GM18526 (cell line): ENCODE data around the gene PDXK.
A peak's percentile ranks its signal among the peaks of the same experiment; 100 is the strongest.

Source experiments
- POLR2A ChIP-seq: IDR thresholded peaks from 3 replicates; pipeline ENCODE4 v1.6.1; 2011; ENCODE audit not compliant: insufficient read length; ENCODE audit errors: extremely low read depth

The PDXK gene

DNA sequence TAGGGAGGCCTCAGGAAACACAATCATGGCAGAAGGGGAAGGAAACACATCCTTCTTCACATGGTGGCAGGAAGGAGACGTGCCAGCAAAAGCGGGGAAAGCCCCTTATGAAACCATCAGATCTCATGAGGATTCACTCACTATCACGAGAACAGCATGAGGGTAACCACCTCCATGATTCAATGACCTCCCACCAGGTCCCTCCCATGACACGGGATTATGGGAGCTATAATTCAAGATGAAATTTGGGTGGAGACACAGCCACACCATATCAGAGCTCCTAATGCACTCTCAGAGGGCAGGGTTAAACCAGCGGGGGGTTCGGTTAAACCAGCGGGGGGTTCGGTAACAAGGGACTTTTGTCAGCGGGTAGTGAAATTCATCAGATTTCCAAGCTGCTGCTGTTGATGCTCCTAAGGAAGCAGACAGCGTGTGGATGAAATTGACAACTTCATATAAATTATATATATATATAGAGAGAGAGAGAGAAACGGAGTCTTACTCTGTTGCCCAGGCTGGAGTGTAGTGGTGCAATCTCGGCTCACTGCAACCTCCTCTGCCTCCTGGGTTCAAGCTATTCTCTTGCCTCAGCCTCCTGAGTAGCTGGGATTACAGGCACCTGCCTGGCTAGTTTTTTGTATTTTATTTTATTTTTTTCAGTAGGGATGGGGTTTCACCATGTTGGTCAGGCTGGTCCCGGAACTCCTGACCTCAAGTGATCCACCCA lies 52.9 kb downstream of the PDXK start:
- TF ChIP-seq POLR2A, result no peak

- no peak for TF ChIP-seq POLR2A
These were observed 53.5 kb downstream of the PDXK start for GRCh38 chr21:43772425-43772821.

DNA sequence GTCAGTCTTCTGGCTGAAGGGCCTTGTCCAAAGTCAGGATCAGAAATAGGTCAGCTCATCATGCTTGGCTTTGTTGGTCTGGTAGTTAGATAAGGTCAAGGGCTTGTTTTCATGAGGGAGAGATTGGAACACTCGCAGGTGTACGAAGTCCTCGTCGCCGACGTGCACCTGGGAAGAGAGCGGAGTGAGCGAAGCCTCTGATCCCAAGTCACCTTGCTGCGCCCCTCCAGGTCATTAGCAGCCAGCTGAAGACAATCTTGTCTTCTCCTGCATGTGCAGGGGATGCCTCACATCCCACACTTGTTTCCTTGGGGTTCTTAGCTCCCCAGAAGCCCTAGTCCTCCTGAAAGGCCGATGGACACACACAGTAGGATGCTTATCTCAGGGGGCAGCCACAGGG lies 55.2 kb downstream of the PDXK start:
- TF ChIP-seq POLR2A, result no peak

DNA sequence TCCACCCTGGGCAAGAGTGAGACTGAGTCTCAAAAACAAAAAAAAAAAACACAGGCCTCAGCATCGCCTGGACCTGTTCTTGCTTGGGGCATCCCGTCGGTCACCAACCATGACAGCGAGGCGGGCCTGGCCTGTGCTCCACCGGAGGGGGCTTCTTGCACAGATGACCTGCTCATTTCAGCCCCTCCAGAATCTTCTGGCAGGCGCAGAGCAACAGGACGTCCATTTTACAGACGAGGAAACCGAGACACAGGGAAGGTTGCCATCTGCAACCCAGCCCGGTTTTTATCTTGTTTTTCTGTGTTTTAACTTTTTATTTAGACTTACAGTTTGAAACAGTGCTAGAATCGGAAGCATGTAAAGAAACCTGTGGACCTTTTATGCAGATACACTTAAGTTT lies 56.3 kb downstream of the PDXK start:
- no peak for TF ChIP-seq POLR2A

DNA sequence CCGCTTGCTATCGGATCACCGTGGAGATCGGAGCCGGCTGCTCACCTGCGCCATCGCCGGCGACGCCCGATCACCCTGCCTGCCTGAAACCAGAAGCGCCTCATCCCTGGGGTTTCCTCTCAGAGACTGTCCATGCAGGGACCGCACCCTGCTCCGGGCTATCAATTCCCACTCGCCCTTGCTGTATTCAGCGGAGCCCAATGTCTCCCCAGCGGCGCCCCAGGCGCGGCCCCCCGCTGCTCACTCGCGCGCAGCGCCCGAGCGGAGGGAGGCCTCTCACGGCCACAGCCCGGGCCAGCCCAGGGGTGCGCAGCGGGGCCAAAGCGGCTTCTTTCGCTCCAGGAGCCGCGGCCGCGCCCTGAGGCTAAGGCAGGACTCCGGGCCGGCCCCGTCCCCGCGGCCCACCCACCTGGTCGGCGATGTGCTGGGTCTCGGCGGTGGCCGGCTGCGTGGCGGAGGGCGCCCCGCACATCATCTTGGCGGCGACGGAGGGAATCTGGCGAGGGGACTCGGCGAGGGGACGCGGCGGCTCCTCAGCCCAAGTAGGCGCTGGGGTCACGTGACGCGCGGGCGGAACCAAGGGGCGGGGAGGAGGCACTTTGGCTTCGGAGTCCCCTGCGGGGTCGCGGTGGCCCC lies 57.0 kb downstream of the PDXK start, which contains the start of gene CSTB:
Gene CSTB (minus strand): TSS at position 514 of the 636 bp plus-strand sequence. CDS start 39 bp downstream, at position 475.
- peak; percentile 72 for TF ChIP-seq POLR2A

GRCh38 chr21:43777953-43778352 lies 59.0 kb downstream of the PDXK start:
- TF ChIP-seq POLR2A, result no peak

- no peak for TF ChIP-seq POLR2A
These were observed 59.8 kb downstream of the PDXK start for GRCh38 chr21:43778469-43779335.

GRCh38 chr21:43779660-43780059 lies 60.7 kb downstream of the PDXK start:
- no peak for TF ChIP-seq POLR2A

- no peak for TF ChIP-seq POLR2A
These were observed 62.9 kb downstream of the PDXK start for GRCh38 chr21:43781846-43782245.

- TF ChIP-seq POLR2A, result no peak
These were observed 63.6 kb downstream of the PDXK start for GRCh38 chr21:43782431-43783097.

- TF ChIP-seq POLR2A, result no peak
These were observed 64.3 kb downstream of the PDXK start for GRCh38 chr21:43783098-43783700.

GRCh38 chr21:43785134-43785533 lies 66.2 kb downstream of the PDXK start:
- TF ChIP-seq POLR2A, result no peak

GRCh38 chr21:43786300-43786806 lies 67.4 kb downstream of the PDXK start:
- TF ChIP-seq POLR2A, result no peak

- no peak for TF ChIP-seq POLR2A
These were observed 68.0 kb downstream of the PDXK start for GRCh38 chr21:43786807-43787440.
